Upper lobe of left lung (tissue), 4 donors: ENCODE measurements around the gene DNAJC21.

Experiments used
- CTCF ChIP-seq, 6 experiments: fragments of 450-650 bp in 4 of 6; fragments of 200-600 bp in 2 of 6; sonication (generic) in 2 of 6; IDR thresholded peaks; one replicate each; pipeline ENCODE4 v1.5.1; 2016 to 2019; ENCODE audit warnings: antibody characterized with exemption in 6 of 6
- POLR2A ChIP-seq, 4 donors: fragments of 450-650 bp; IDR thresholded peaks; one replicate each; pipeline ENCODE4 v1.5.1; 2016 to 2017; ENCODE audit warnings: antibody characterized with exemption in 4 of 4, mild to moderate bottlenecking in 2 of 4
- POLR2AphosphoS5 ChIP-seq, 2 donors: sonication (generic); formaldehyde crosslinking; IDR thresholded peaks; one replicate each; pipeline ENCODE4 v1.5.1; 2017; ENCODE audit warnings: antibody characterized with exemption in 2 of 2

- no peak for TF ChIP-seq CTCF (IDR thresholded peaks at IDR 0.05)
- TF ChIP-seq POLR2AphosphoS5 (IDR thresholded peaks at IDR 0.05), result no peak
- no peak for TF ChIP-seq POLR2A (IDR thresholded peaks at IDR 0.05)
Measured at GRCh38 chr5:34977934-34978613, 48.7 kb downstream of the DNAJC21 start.
